ENCODE data around the gene SORCS3.

SORCS3 gene

GRCh38 chr10:104650635-104651331, 9.7 kb downstream of the SORCS3 start:
- Histone ChIP-seq H4K20me1 (ENCODE audit: insufficient read depth, low read length) (no peaks in the 10 kb centered on the region), H3K4me2 (ENCODE audit: insufficient read depth, low read length) (no peak overlapping the region), H3K27ac (ENCODE audit: low read length) (no peak overlapping the region), H3K9me3 (ENCODE audit: insufficient read depth, low read length, severe bottlenecking) (no peaks in the 10 kb centered on the region), H3K36me3 (ENCODE audit: insufficient read depth, low read length) (no peaks in the 10 kb centered on the region), H3K4me1 (ENCODE audit: insufficient read depth, low read length) (no peaks in the 10 kb centered on the region), H2AFZ (ENCODE audit: low read depth, low read length) (no peak overlapping the region), H3K4me3 (ENCODE audit: low read depth in 1 of 2, low read length in 2 of 2) (no peak overlapping the region), H3K79me2 (ENCODE audit: insufficient read depth, low read length) (no peaks in the 10 kb centered on the region), H3K27me3 (ENCODE audit: insufficient read depth, low read length, poor library complexity) (no peaks in the 10 kb centered on the region), H3K9ac (ENCODE audit: low read depth, low read length) (no peak overlapping the region)
- ATAC-seq (ENCODE audit: insufficient read depth, low read depth) (no peak), DNase-seq (no peak)
- no peak for TF ChIP-seq EZH2 (IDR thresholded peaks at IDR 0.05; ENCODE audit: borderline replicate concordance, low read depth, low read length, severe bottlenecking)
- TF ChIP-seq CTCF (IDR thresholded peaks at IDR 0.05; ENCODE audit: borderline replicate concordance, extremely low read depth, low read length, poor library complexity, severe bottlenecking) = no peak

DNA sequence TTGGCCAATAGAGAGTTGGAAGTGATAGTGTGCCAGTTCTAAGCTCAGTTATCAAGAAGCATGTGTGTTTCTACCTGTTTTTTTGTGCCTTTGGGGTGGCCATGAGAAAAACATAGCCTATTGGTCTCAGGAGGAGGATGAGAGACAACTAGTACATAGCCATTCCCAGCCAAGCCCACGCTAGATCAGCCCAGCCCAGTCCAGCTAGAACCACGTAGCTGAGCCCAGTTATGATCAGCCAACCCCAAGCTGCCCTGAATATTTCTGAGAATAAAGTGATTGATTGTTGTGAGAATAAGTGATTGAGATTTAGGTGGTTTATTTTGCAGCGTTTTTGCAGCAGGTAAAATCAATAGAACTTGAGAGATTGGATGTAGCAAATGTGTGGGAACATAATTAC, 15.9 kb downstream of the SORCS3 start:
- no peak overlapping the region for H3K27ac ChIP-seq (ENCODE audit: low read length)
- TF ChIP-seq EZH2 (IDR thresholded peaks at IDR 0.05; ENCODE audit: borderline replicate concordance, low read depth, low read length, severe bottlenecking) = no peak
- no peak for TF ChIP-seq CTCF (IDR thresholded peaks at IDR 0.05; ENCODE audit: borderline replicate concordance, extremely low read depth, low read length, poor library complexity, severe bottlenecking)

GRCh38 chr10:104657457-104657856, 16.4 kb downstream of the SORCS3 start:
- DNase-seq (no peak), ATAC-seq (ENCODE audit: insufficient read depth, low read depth) (no peak)
- Histone ChIP-seq H2AFZ (ENCODE audit: low read depth, low read length) (no peak overlapping the region), H3K27me3 (ENCODE audit: insufficient read depth, low read length, poor library complexity) (peaks cover 2% of the 10 kb centered on the region), H4K20me1 (ENCODE audit: insufficient read depth, low read length) (no peaks in the 10 kb centered on the region), H3K9me3 (ENCODE audit: insufficient read depth, low read length, severe bottlenecking) (no peaks in the 10 kb centered on the region), H3K36me3 (ENCODE audit: insufficient read depth, low read length) (no peaks in the 10 kb centered on the region), H3K9ac (ENCODE audit: low read depth, low read length) (no peak overlapping the region), H3K27ac (ENCODE audit: low read length) (no peak overlapping the region), H3K4me1 (ENCODE audit: insufficient read depth, low read length) (no peaks in the 10 kb centered on the region), H3K4me2 (ENCODE audit: insufficient read depth, low read length) (no peak overlapping the region), H3K4me3 (ENCODE audit: low read depth in 1 of 2, low read length in 2 of 2) (no peak overlapping the region), H3K79me2 (ENCODE audit: insufficient read depth, low read length) (no peaks in the 10 kb centered on the region)
- TF ChIP-seq EZH2 (IDR thresholded peaks at IDR 0.05; ENCODE audit: borderline replicate concordance, low read depth, low read length, severe bottlenecking) (no peak), CTCF (IDR thresholded peaks at IDR 0.05; ENCODE audit: borderline replicate concordance, extremely low read depth, low read length, poor library complexity, severe bottlenecking) (no peak)

More for the DNA sequence above, 15.9 kb downstream of the SORCS3 start:
- Histone ChIP-seq H3K9me3 (ENCODE audit: insufficient read depth, low read length, severe bottlenecking) (no peaks in the 10 kb centered on the region), H3K9ac (ENCODE audit: low read depth, low read length) (no peak overlapping the region), H4K20me1 (ENCODE audit: insufficient read depth, low read length) (no peaks in the 10 kb centered on the region), H3K27me3 (ENCODE audit: insufficient read depth, low read length, poor library complexity) (no peaks in the 10 kb centered on the region), H3K79me2 (ENCODE audit: insufficient read depth, low read length) (no peaks in the 10 kb centered on the region), H3K36me3 (ENCODE audit: insufficient read depth, low read length) (no peaks in the 10 kb centered on the region), H3K4me2 (ENCODE audit: insufficient read depth, low read length) (no peak overlapping the region), H2AFZ (ENCODE audit: low read depth, low read length) (no peak overlapping the region), H3K4me1 (ENCODE audit: insufficient read depth, low read length) (no peaks in the 10 kb centered on the region), H3K4me3 (ENCODE audit: low read depth in 1 of 2, low read length in 2 of 2) (no peak overlapping the region)
- ATAC-seq (ENCODE audit: insufficient read depth, low read depth) (no peak), DNase-seq (no peak)
